ENCODE measurements around the gene MRPL14.

GRCh38 chr6:44088827-44089590, 38.2 kb downstream of the MRPL14 start:
- TF ChIP-seq CTCF (conservative IDR thresholded peaks at IDR 0.05; ENCODE audit: low read length) (no peak), EZH2phosphoT487 (IDR thresholded peaks at IDR 0.05; ENCODE audit: borderline replicate concordance) (no peak)
